Calu3 (cell line): ENCODE measurements around the gene STX18. TPM values are rescaled to one million over a fixed set of nuclear protein-coding genes. Genes with fewer than 3 reads are reported as not detected.
A peak's percentile ranks its signal among the peaks of the same experiment; 100 is the strongest.

Source experiments
- BruUV-seq: library from RNA; stranded (reverse); fragments of 400-500 nt; replicated peaks from 2 replicates; lab custom pipeline; 2021; lab: Mats Ljungman, UMichigan
- CTCF ChIA-PET: fragments of 300-600 bp; sonication (Branson Sonifier 250); formaldehyde crosslinking; loops from one replicate; lab custom pipeline; 2022; ENCODE audit warnings: antibody characterized with exemption; lab: Charles Lee
- DNase-seq: peaks from one replicate; pipeline ENCODE4 v3.0.0; 2022
- H3K27ac Mint-ChIP-seq: one replicate; pipeline ENCODE4 v1.8.0; 2022; ENCODE audit warnings: mixed read lengths; ENCODE audit not compliant: unreplicated experiment
- H3K27me3 Mint-ChIP-seq: one replicate; pipeline ENCODE4 v1.8.0; 2022; ENCODE audit warnings: mixed read lengths; ENCODE audit not compliant: unreplicated experiment
- H3K36me3 Mint-ChIP-seq: one replicate; pipeline ENCODE4 v1.8.0; 2022; ENCODE audit warnings: mild to moderate bottlenecking, moderate library complexity, mixed read lengths; ENCODE audit not compliant: insufficient read depth, unreplicated experiment
- H3K4me1 Mint-ChIP-seq: one replicate; pipeline ENCODE4 v1.8.0; 2022; ENCODE audit warnings: mild to moderate bottlenecking, low read depth, mixed read lengths; ENCODE audit not compliant: unreplicated experiment
- H3K4me3 Mint-ChIP-seq: one replicate; pipeline ENCODE4 v1.8.0; 2022; ENCODE audit warnings: mild to moderate bottlenecking, low read depth, moderate library complexity, mixed read lengths; ENCODE audit not compliant: unreplicated experiment
- H3K9me3 Mint-ChIP-seq: one replicate; pipeline ENCODE4 v1.8.0; 2022; ENCODE audit warnings: low read depth, mixed read lengths; ENCODE audit not compliant: unreplicated experiment
- CTCF ChIP-seq: fragments of 200-600 bp; IDR thresholded peaks from one replicate; pipeline ENCODE4 v1.8.0; 2022; ENCODE audit warnings: antibody characterized with exemption; ENCODE audit not compliant: unreplicated experiment
- intact Hi-C: fragments of 100-400 bp; cut with micrococcal nuclease; formaldehyde crosslinking; loops from one replicate; pipeline ENCODE4 v1.10.0; 2022; ENCODE audit not compliant: unreplicated experiment
- total RNA-seq: library from RNA; stranded (reverse); gene quantifications from 2 replicates; pipeline ENCODE4 v1.2.3, GENCODE V29; 2022

The STX18 gene
- total RNA-seq, 1 experiment from 2014 or later: 27.3 TPM

DNA sequence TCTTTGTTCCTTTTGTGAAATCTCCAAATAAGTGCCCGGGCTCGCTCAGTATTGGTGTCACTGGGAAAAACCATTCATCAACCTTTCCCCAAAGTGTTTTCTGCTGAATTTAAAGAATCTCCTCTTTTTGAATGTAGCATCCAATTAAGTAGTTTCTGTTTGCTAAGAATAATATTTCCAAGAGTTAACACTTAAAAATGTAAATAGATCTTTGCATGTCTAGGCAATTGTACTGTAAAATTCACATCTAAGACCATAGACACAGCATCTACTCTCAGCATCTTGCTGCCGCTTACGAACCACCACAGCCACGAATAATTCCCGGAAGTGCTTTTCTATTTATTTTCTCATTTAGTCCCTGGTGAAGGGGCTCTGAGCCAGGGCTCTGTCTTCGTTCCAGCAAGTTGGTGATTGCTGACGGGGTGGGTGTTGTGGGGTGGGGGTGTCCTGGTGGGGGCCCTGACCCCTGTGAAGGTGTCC, 153.5 kb downstream of the STX18 start:
- CTCF ChIA-PET: no interaction called here
- no peak overlapping the region for H3K27ac Mint-ChIP-seq
- H3K4me1 Mint-ChIP-seq: no peaks in the 10 kb centered on the region
- intact Hi-C loops: no loop called here
- no peaks in the 10 kb centered on the region for H3K9me3 Mint-ChIP-seq
- DNase-seq: no peak
- no peak for TF ChIP-seq CTCF
- no TSS peak for BruUV-seq
- no peak overlapping the region for H3K4me3 Mint-ChIP-seq
- H3K27me3 Mint-ChIP-seq: peaks cover 69% of the 10 kb centered on the region
- H3K36me3 Mint-ChIP-seq: peaks cover 5% of the 10 kb centered on the region

- intact Hi-C loops: no loop called here
- TF ChIP-seq CTCF: no peak
- no peak overlapping the region for H3K27ac Mint-ChIP-seq
- peaks cover 5% of the 10 kb centered on the region for H3K36me3 Mint-ChIP-seq
- H3K27me3 Mint-ChIP-seq: peaks cover 69% of the 10 kb centered on the region
- CTCF ChIA-PET: interaction anchor here (0.6 kb wide), 1 partner anchor 85 kb away, joined by 6 read pairs; no protein-coding TSS in a partner anchor
- DNase-seq: no peak
- H3K4me1 Mint-ChIP-seq: no peaks in the 10 kb centered on the region
- H3K4me3 Mint-ChIP-seq: no peak overlapping the region
- BruUV-seq: no TSS peak
- no peaks in the 10 kb centered on the region for H3K9me3 Mint-ChIP-seq
Measured at GRCh38 chr4:4387531-4388310, 154.1 kb downstream of the STX18 start.

DNA sequence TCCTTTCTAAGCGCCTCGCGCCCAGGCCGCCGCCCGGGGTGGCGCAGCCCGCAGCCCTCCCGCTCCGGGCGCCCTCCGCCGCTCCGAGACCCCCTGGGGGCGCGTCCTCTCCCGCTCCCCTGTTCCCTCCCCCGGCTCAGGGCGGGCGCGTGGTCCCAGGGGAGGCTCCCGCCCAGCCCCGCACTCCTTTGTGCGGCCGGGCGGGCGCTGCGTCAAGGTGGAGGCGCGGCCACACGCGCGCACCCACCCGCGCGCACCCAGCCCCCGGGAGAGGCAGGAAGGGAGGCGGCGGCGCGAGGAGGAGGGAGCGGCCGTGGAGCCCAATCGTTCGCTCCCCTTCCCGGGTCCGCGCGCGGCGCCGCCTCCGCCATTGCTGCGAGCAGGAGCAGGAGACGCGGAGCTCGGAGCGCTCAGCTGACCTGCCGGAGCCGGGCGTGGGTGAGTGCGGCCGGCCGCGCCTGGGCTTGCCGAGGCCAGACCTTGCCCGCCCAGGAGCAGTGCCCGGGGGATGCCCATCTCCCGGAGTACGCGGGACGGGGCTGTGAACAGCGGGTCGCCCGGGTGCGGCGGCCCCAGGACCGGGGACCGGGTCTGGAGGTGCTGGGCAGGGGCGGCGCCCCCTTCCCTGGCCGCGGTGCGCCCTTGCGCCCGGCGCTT, 155.0 kb downstream of the STX18 start, which contains the start of gene NSG1:
Gene NSG1 (plus strand): TSS at position 367 of the 657 bp plus-strand sequence. CDS start 528 bp downstream, outside the sequence.
- H3K27ac Mint-ChIP-seq: no peak within 1 kb of the TSS
- intact Hi-C loops: no loop called here
- DNase-seq: peak; percentile 13
- H3K27me3 Mint-ChIP-seq: peaks cover 77% of the 10 kb centered on the region
- CTCF ChIA-PET: no interaction called here
- H3K36me3 Mint-ChIP-seq: peaks cover 5% of the 10 kb centered on the region
- H3K9me3 Mint-ChIP-seq: no peaks in the 10 kb centered on the region
- no peaks in the 10 kb centered on the region for H3K4me1 Mint-ChIP-seq
- no peak for TF ChIP-seq CTCF
- H3K4me3 Mint-ChIP-seq: peak within 1 kb of the TSS; percentile 55
- no TSS peak for BruUV-seq

DNA sequence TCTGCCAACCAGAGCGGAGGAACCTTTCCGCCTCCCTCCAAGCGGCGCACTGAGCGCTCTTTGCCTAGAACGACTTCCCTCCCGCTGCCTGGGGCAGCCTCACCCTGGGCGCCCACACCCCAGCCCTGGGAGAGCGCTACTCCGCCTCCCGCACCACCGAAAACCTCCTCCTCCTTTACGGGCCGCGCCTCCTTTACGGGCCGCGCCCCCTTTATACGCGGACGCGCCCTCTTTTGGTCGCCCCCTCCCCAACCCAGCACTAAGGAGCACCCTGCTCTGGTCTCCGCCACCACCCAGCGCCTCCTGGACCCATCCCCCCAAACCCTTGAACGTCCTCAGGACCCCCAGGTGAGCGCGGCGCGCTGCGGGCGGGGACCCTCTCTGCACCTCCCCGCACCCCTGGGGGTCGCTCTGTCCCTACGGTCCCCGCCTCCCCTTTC, 155.5 kb downstream of the STX18 start:
- H3K9me3 Mint-ChIP-seq: no peaks in the 10 kb centered on the region
- H3K27me3 Mint-ChIP-seq: peaks cover 83% of the 10 kb centered on the region
- no peak overlapping the region for H3K27ac Mint-ChIP-seq
- CTCF ChIA-PET: no interaction called here
- H3K4me1 Mint-ChIP-seq: no peaks in the 10 kb centered on the region
- no peak for TF ChIP-seq CTCF
- peaks cover 5% of the 10 kb centered on the region for H3K36me3 Mint-ChIP-seq
- BruUV-seq: no TSS peak
- H3K4me3 Mint-ChIP-seq: peak overlapping the region; percentile 55
- intact Hi-C loops: no loop called here
- no peak for DNase-seq
